Occipital lobe (tissue), 2 donors: Measurements from ENCODE around the gene CCDC50. TPM values are rescaled to one million over a fixed set of nuclear protein-coding genes. Genes with fewer than 3 reads are reported as not detected.

Experiments
- DNase-seq: peaks from one replicate; lab custom pipeline; 2025; lab: John Stamatoyannopoulos, UW
- total RNA-seq: library from RNA; depleted of rRNA; stranded (reverse); fragments of >200 nt; gene quantifications from one replicate; pipeline ENCODE4 v1.2.3, GENCODE V29; 2014

CCDC50 gene
- total RNA-seq, 1 donor from 2014 or later: 115 TPM

- no peak for DNase-seq
These were observed 16.1 kb downstream of the CCDC50 start for GRCh38 chr3:191345334-191345733.

GRCh38 chr3:191347228-191347627 is 18.0 kb downstream of the CCDC50 start:
- DNase-seq: no peak

DNA sequence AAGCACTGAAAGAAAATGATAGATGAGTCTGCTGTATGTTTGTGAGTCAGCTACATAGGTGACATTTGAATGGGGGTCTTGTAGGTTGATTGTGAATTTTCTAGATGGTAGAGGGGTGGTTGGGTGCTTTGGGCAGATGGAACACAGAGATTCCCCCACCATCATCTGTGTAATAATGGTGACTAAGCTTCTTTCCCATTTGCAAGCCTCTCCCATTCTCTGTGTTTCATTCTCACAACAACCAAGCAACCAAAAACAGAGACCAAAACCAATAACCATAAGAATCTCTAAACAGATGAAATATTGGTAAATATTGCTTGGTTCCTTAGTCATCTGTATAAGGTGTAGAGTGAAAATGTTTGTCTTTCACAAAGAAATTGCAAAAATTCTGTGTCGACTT is 18.9 kb downstream of the CCDC50 start:
- DNase-seq: no peak

DNA sequence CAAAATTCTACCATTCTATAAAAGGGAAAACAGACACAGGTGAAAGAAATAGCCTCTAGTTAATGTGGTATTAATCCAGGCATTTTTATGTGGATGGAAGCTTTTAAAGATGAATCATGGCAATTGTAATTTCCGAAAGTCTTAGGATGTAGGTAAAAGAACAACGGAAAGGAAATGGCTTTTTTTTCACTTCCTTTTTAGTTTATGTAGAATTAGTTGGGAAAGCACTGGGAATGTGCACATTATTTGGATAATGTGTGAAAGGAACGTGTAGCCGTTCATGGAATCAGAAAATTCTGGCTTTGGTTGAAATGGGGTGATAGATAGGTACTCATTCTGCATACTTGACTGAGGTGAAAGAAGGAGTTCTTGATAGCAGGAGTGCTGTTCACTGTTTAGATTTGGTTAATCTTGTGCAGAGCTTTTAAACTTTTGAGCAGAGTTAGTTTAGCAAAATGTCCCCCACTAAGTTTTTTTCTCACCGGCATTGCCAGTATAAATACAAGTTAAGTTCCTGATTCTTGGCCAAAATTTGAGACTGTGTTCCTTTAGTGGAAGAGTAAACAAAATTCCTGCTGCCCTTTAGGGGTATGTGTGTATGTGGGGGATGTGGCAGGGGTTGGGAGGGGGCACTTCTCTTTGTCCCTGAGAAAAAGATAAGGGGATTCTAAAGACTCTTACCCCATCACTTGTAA is 21.3 kb downstream of the CCDC50 start:
- DNase-seq: no peak

DNA sequence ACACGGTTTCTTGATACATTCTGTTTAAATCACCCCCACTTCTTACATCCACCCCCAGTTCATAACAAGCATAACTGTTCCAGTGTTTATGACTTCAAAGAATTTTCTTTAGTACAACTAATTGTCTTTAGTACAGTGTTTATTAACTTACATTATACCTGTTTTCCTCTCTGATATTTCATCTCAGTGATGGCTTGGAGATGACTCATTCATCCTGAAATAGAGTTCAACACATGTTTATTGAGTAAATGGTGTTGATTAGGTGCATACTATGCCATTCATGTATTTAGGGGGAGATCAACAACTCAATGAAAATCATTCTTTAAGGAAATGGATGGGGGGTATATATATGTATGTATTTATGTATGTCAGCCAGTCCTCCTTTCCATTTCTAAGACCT is 22.8 kb downstream of the CCDC50 start:
- DNase-seq: no peak

GRCh38 chr3:191353022-191353777 is 24.0 kb downstream of the CCDC50 start:
- DNase-seq: no peak

DNA sequence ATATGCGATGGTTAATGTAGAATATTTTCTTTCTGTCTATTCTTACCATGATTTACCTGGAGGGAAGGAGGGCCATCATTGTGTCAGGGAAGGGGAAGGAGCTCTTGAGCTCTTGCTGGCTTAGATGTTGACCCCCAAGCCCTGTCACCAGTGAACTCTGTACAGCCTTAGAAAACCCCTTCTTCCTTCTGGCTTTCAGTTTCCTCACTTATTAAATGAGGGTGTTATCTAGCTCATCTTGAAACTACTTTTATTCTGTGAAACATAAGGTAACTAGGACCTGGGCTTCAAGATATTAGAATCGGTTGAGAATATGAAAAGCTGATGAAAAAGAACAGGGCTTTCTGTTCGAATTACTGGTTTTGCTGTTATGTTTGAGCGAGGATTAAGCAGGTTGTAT is 26.2 kb downstream of the CCDC50 start:
- DNase-seq: no peak

DNA sequence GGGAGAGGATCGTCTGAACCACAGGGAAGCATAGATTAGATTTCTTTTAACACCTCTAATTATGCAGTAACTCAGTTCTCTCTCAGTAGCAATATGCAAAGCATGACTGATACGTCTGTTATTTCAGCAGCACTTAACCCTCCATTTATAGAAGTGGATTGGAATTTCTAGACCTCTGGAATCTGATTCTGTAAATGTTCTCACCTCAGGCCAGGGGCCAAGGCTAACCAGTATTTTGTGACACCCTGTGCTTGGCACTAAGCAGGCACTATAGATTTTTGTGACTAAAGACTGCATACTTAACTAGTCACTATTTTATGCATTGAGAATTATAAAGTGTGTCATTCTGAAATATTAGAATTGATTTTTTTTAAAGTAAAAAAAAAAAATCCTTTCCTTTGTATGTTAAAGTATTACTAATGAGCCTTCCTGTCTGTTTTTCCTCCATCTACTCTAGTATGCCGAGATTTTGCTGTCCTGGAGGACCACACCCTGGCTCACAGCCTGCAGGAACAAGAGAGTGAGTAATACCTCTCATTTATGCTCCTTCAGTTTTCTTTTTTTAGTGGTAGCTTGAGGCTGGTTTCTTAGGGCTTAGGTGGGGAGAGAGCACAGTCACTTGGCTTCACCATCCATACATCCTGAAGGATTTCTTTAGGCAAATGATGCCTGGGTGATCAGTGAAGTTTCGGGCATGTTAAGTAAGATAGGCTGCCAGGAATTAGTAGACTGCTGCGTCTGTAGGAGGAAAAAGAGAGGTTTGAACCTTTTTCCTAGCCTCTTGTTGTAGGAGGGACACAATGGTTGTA is 27.6 kb downstream of the CCDC50 start:
- DNase-seq: no peak

DNA sequence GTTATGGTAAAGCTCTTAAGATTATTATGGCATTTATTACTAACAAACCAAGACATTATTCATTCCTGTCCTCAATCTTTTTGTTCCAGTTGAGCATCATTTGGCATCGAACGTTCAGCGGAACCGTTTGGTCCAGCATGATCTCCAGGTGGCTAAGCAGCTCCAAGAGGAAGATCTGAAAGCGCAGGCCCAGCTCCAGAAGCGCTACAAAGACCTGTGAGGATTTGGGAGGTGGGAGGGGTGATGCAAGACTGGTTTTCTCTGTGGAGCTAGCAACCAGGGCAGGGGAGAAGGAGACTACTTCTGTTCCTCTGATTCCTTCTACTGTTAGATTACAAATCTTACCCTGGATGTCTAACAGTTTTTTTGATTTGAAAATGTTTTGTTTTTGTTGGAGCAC is 28.7 kb downstream of the CCDC50 start:
- DNase-seq: no peak

DNA sequence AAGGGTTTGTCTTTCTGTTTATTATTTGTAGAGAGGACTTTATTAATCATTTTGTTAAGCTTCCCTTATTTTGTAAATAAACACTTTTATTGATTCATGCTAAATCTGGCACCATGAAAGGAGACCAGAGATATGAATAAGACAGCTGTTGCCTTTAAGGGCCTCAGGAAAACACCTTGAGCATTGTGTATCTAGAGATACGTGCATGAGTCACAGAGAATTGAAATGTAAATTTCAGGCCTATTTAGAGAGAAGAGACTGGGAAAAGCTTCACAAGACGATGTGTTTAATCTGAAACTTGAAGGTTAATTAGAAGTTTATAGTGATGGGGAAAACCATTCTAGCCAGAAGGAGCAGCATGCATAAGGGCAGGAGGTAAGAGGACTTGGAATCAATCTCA is 29.7 kb downstream of the CCDC50 start:
- no peak for DNase-seq

GRCh38 chr3:191360620-191361019 is 31.4 kb downstream of the CCDC50 start:
- no peak for DNase-seq

GRCh38 chr3:191361456-191361855 is 32.3 kb downstream of the CCDC50 start:
- DNase-seq: no peak

DNA sequence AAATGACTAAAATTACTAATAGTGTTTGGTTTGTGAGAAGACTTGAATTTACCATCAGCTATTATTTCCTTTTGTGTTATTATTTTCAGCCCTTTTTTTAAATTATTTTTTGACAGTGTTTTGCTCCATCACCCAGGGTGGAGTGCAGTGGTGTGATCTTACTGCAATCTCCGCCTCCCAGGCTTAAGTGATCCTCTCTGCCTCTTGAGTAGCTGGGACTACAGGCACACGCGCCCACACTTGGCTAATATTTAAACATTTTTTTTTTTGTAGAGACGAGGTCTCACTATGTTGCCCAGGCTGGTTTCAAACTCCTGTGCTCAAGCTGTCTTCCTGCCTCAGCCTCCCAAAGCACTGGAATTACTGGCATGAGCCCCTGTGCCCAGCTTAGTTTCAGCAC is 32.8 kb downstream of the CCDC50 start:
- DNase-seq: no peak

DNA sequence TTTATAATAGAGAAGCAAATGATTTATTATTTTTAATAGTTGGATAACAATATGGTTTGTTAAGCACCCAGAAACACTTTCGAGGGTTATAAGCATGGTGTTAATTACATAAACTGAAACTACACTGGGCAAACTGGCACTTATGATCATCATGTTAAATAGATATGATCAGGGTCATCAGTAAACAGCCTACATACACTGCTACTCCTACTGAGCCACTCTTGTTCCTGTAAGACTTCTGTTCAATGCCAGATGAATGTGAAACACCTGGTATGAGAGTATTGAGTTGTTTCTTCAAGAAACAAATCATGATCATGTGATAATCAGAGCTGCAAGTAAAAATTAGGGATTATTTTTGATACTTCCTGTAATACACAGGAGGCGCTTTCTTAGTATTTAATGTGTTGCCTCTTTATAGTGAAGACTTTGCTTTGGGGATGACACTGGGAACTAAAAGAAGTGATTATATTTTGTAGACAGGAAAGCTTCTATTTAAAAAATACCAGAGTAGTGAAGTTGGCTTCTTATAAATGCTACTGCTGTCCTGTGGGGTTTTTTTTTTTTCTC is 33.4 kb downstream of the CCDC50 start:
- DNase-seq: no peak

GRCh38 chr3:191363221-191363620 is 34.0 kb downstream of the CCDC50 start:
- DNase-seq: no peak

DNA sequence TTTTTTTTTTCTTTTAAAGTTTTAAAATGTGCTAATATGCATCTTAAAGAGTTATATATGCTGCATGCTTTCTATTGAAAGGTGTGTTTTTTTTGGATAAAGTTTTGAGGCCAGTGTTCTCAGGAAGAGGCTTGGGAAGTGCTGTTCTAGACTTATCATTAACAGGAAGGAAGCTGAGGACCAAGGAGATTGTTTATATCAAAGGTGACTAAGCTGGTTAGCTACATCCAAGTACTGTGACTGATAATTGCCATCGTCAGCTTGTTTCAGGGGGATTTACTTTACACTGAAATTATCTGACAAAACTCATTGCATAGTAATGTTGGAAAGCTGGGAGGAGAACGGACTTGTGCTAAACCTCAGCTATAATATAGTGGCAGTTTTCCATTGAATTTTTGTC is 37.5 kb downstream of the CCDC50 start:
- no peak for DNase-seq

- no peak for DNase-seq
These were observed 39.8 kb downstream of the CCDC50 start for GRCh38 chr3:191368755-191369615.

DNA sequence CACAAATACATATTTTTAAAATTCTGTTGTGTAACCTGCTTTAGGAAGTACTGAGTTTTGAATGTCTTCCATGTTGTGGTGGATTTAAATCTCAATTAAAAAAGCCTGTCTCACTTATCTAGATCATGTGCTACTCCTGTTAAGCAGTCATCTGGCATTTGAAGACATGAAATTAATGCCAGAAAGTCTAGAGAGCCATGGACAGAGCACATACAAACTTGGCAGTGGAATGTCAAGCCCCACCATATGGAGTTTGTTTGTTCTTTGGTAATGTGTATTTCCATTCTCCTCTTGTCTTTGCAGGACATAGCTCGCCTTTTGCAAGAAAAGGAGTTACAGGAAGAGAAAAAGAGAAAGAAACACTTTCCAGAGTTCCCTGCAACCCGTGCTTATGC is 40.4 kb downstream of the CCDC50 start:
- no peak for DNase-seq

DNA sequence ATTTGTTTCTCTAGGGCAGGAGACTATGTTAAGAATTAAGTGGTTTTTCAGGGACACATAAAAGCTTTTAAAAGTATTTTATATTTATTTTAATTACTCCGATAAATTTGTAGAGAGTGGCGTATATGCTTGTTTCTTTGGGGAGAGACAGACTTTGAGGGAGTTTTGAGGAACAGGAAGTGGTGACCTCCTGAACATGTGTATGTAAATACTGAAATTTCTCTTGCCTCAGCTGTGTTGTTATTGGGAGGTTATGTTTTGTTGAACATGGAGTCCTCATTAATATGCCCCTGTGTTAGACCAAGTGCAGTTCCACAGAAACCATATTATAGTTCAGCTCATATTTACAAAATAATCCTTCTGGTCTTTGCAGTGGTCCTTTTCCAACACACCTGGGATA is 42.9 kb downstream of the CCDC50 start:
- DNase-seq: no peak

DNA sequence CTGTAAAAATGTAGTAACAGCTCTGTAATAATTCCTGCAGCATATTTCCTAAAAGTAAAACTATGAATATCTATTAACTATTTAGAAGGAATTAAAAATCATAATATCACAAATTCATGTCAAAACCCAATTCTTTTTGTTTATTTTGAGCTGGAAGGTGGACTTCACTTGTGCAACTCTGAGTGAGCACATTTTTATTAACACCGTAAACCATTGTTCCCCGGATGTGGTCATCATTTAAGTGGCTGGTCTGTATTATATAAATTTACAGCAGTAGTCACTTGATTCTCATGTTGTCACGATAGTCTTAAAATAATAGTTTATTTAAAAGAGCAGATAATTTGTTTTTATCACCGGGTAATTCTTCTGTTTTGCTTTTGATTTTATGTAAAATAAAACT is 44.1 kb downstream of the CCDC50 start:
- DNase-seq: no peak

DNA sequence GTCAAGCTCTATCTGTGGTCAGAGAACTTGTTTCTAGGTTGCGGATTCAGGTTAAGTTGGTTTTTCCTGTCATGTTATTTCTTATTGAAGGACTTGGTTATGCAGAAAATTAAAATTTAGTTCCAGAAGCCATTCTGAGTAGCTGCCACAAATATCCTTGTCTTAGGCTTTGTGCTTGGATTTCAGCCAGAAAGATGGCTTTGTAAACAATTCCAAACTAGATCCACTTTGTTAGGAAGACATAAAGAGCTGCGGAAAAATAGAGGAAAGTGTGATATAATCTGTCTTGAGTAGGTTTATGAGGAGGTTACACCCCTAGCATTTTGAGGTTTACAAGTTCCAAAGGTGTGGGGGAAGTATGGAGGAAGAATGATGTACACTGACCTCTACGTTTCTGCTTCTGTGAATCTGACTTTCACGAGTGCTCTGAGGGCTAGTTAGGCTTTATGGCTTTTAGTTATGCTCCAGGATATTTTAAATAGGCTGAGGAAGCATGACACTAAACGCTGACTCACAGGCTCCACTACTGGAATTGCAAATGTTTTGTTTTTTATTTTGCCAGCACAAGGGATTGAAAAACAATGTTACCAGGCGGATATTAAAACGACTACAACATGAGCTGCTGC is 47.4 kb downstream of the CCDC50 start:
- no peak for DNase-seq
